WI38 (cell line): Measurements from ENCODE around the gene CELF1.

Experiments
- H3K4me3 ChIP-seq: 2 replicates; pipeline ENCODE4 v1.5.1; 2011; ENCODE audit warnings: low read depth, mild to moderate bottlenecking, control low read depth, low read length
- CTCF ChIP-seq: IDR thresholded peaks from 2 replicates; pipeline ENCODE4 v1.5.1; 2012; ENCODE audit warnings: low read depth, mild to moderate bottlenecking, control low read depth, low read length

CELF1 gene

GRCh38 chr11:47451436-47451835, 101.5 kb downstream of the CELF1 start:
- no peak for TF ChIP-seq CTCF
- H3K4me3 ChIP-seq, result no peak overlapping the region

- TF ChIP-seq CTCF, result no peak
- H3K4me3 ChIP-seq, result no peak overlapping the region
These were observed 103.4 kb downstream of the CELF1 start for GRCh38 chr11:47449541-47449940.

- no peak within 1 kb of the TSS for H3K4me3 ChIP-seq
- TF ChIP-seq CTCF, result no peak
These were observed 104.1 kb downstream of the CELF1 start, which contains the start of gene RAPSN for GRCh38 chr11:47448566-47449427. TSS of gene RAPSN (minus strand) at chr11:47449136. CDS start at chr11:47448964, 172 bp downstream.

GRCh38 chr11:47447906-47448305, 105.0 kb downstream of the CELF1 start:
- no peak for TF ChIP-seq CTCF
- H3K4me3 ChIP-seq, result no peak overlapping the region

GRCh38 chr11:47446833-47447232, 106.1 kb downstream of the CELF1 start:
- H3K4me3 ChIP-seq, result no peak overlapping the region

GRCh38 chr11:47445840-47446239, 107.1 kb downstream of the CELF1 start:
- no peak overlapping the region for H3K4me3 ChIP-seq
- TF ChIP-seq CTCF, result no peak

More at GRCh38 chr11:47446833-47447232, 106.1 kb downstream of the CELF1 start:
- no peak for TF ChIP-seq CTCF

- no peak overlapping the region for H3K4me3 ChIP-seq
- no peak for TF ChIP-seq CTCF
These were observed 109.1 kb downstream of the CELF1 start for GRCh38 chr11:47443817-47444216.
